HepG2 (cell line): Measurements from ENCODE around the gene FSCN2. TPM values are rescaled to one million over a fixed set of nuclear protein-coding genes. Genes with fewer than 3 reads are reported as not detected.

ENCODE experiments used
- AGO2 ChIP-seq: fragments of 200-400 bp; formaldehyde crosslinking; optimal IDR thresholded peaks from 2 replicates; pipeline ENCODE3; 2017; ENCODE audit warnings: mild to moderate bottlenecking, low read depth, low read length, moderate library complexity
- ARNT ChIP-seq: fragments of 450-650 bp; IDR thresholded peaks from 2 replicates; pipeline ENCODE4 v1.6.1; 2017
- BRCA1 ChIP-seq: sonication (generic); formaldehyde crosslinking; IDR thresholded peaks from 2 replicates; pipeline ENCODE4 v1.4.0; 2020; ENCODE audit warnings: missing genetic modification reagents
- CHD4 ChIP-seq: fragments of 200-600 bp; sonication (generic); IDR thresholded peaks from 2 replicates; pipeline ENCODE4 v1.7.0; 2017; ENCODE audit warnings: mild to moderate bottlenecking, low read length, borderline replicate concordance
- EED ChIP-seq: sonication (generic); formaldehyde crosslinking; IDR thresholded peaks from 2 replicates; pipeline ENCODE4 v1.5.0; 2020; ENCODE audit warnings: mild to moderate bottlenecking, missing genetic modification reagents
- GPN1 ChIP-seq: sonication (generic); formaldehyde crosslinking; IDR thresholded peaks from 2 replicates; pipeline ENCODE4 v1.5.1; 2020; ENCODE audit warnings: missing genetic modification reagents, borderline replicate concordance
- IRX3 ChIP-seq: sonication (generic); formaldehyde crosslinking; IDR thresholded peaks from 2 replicates; pipeline ENCODE4 v1.8.1; 2023; ENCODE audit warnings: mild to moderate bottlenecking, low read depth, missing genetic modification reagents, borderline replicate concordance
- JUN ChIP-seq: sonication (generic); formaldehyde crosslinking; IDR thresholded peaks from 2 replicates; pipeline ENCODE4 v1.4.0; 2020; ENCODE audit warnings: mild to moderate bottlenecking, missing genetic modification reagents
- KAT7 ChIP-seq: IDR thresholded peaks from 2 replicates; pipeline ENCODE4 v1.6.1; 2018; ENCODE audit warnings: borderline replicate concordance, missing compliant biosample characterization
- RELA ChIP-seq: sonication (generic); formaldehyde crosslinking; IDR thresholded peaks from 2 replicates; pipeline ENCODE4 v1.4.0; 2020; ENCODE audit warnings: missing genetic modification reagents
- RXRB ChIP-seq: IDR thresholded peaks from 2 replicates; pipeline ENCODE4 v1.6.1; 2016; ENCODE audit warnings: borderline replicate concordance, missing genetic modification reagents, missing compliant biosample characterization
- ZKSCAN5 ChIP-seq: sonication (generic); formaldehyde crosslinking; IDR thresholded peaks from 2 replicates; pipeline ENCODE4 v1.5.1; 2020; ENCODE audit warnings: mild to moderate bottlenecking, missing genetic modification reagents
- ZNF12 ChIP-seq: sonication (generic); formaldehyde crosslinking; IDR thresholded peaks from 2 replicates; pipeline ENCODE4 v1.5.0; 2020; ENCODE audit warnings: missing genetic modification reagents
- ZNF569 ChIP-seq: sonication (generic); formaldehyde crosslinking; IDR thresholded peaks from 2 replicates; pipeline ENCODE4 v1.5.0; 2020; ENCODE audit warnings: mild to moderate bottlenecking, missing genetic modification reagents, moderate library complexity, borderline replicate concordance
- polyA plus RNA-seq, 8 experiments: library from polyadenylated mRNA; depleted of rRNA in 3 of 8; stranded (reverse) in 7 of 8; unstranded in 1 of 8; fragments of >200 nt; fragmentation: Illumina TruSeq in 4 of 8; extraction: Trizol in 4 of 8; gene quantifications; 2 replicates each; pipeline versions ENCODE4 v1.2.1 to v1.2.3, GENCODE V29; 2011 to 2016; ENCODE audit warnings: low read depth in 4 of 8, missing spikeins in 1 of 8, mixed read lengths in 1 of 8; ENCODE audit not compliant: insufficient read depth in 1 of 8
- total RNA-seq, 5 experiments: library from RNA; depleted of rRNA; stranded (reverse); fragments of >200 nt; fragmentation: Illumina TruSeq; extraction: Trizol; gene quantifications; 2 replicates each; pipeline ENCODE4 v1.2.3, GENCODE V29; 2016; ENCODE audit warnings: low read depth in 1 of 5
- TF ChIP-seq, protein P1 (sequence below): sonication (generic); formaldehyde crosslinking; IDR thresholded peaks from 2 replicates; pipeline ENCODE4 v1.5.1; 2020; ENCODE audit warnings: mild to moderate bottlenecking, missing genetic modification reagents, borderline replicate concordance
- TF ChIP-seq, protein P2 (sequence below): sonication (generic); formaldehyde crosslinking; IDR thresholded peaks from 2 replicates; pipeline ENCODE4 v1.5.0; 2020; ENCODE audit warnings: mild to moderate bottlenecking, missing genetic modification reagents
- TF ChIP-seq, protein P3 (sequence below): IDR thresholded peaks from 2 replicates; pipeline ENCODE4 v1.6.1; 2016; ENCODE audit warnings: low read depth, borderline replicate concordance

Gene FSCN2
- total and polyA plus RNA-seq, 2 of the 13 experiments (the other 11 are each of a cell fraction or from before 2014, with no cell fraction given) = 0.09 TPM; not detected in 1

DNA sequence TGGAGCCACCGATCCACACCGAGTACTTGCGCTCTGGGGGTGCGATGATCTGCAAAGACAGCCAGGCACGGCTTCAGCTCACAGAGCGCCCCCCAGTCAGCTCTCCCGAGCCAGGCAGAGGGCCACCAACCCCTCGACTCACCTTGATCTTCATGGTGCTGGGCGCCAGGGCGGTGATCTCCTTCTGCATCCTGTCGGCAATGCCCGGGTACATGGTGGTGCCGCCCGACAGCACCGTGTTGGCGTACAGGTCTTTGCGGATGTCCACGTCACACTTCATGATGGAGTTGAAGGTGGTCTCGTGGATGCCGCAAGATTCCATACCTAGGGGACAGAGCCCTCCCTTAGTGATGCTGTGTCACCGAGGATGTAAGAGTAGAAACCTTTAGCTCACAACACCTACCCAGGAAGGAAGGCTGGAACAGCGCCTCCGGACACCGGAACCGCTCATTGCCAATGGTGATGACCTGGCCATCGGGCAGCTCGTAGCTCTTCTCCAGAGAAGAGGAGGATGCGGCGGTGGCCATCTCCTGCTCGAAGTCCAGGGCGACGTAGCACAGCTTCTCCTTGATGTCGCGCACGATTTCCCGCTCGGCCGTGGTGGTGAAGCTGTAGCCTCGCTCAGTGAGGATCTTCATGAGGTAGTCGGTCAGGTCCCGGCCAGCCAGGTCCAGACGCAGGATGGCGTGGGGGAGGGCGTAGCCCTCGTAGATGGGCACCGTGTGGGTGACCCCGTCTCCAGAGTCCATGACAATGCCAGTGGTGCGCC lies 17.2 kb upstream of the FSCN2 start (continued):
- TF ChIP-seq, protein P1, sequence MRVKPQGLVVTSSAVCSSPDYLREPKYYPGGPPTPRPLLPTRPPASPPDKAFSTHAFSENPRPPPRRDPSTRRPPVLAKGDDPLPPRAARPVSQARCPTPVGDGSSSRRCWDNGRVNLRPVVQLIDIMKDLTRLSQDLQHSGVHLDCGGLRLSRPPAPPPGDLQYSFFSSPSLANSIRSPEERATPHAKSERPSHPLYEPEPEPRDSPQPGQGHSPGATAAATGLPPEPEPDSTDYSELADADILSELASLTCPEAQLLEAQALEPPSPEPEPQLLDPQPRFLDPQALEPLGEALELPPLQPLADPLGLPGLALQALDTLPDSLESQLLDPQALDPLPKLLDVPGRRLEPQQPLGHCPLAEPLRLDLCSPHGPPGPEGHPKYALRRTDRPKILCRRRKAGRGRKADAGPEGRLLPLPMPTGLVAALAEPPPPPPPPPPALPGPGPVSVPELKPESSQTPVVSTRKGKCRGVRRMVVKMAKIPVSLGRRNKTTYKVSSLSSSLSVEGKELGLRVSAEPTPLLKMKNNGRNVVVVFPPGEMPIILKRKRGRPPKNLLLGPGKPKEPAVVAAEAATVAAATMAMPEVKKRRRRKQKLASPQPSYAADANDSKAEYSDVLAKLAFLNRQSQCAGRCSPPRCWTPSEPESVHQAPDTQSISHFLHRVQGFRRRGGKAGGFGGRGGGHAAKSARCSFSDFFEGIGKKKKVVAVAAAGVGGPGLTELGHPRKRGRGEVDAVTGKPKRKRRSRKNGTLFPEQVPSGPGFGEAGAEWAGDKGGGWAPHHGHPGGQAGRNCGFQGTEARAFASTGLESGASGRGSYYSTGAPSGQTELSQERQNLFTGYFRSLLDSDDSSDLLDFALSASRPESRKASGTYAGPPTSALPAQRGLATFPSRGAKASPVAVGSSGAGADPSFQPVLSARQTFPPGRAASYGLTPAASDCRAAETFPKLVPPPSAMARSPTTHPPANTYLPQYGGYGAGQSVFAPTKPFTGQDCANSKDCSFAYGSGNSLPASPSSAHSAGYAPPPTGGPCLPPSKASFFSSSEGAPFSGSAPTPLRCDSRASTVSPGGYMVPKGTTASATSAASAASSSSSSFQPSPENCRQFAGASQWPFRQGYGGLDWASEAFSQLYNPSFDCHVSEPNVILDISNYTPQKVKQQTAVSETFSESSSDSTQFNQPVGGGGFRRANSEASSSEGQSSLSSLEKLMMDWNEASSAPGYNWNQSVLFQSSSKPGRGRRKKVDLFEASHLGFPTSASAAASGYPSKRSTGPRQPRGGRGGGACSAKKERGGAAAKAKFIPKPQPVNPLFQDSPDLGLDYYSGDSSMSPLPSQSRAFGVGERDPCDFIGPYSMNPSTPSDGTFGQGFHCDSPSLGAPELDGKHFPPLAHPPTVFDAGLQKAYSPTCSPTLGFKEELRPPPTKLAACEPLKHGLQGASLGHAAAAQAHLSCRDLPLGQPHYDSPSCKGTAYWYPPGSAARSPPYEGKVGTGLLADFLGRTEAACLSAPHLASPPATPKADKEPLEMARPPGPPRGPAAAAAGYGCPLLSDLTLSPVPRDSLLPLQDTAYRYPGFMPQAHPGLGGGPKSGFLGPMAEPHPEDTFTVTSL (CRISPR knock-in tag) = no peak
- TF ChIP-seq CHD4 (no peak), KAT7 (CRISPR knock-in tag) (no peak), EED (CRISPR knock-in tag) (no peak), RELA (CRISPR knock-in tag) (no peak), BRCA1 (CRISPR knock-in tag) (0 out of 2 replicates have a peak, but pooled peaks have one; percentile 43), ZNF12 (CRISPR knock-in tag) (no peak), JUN (CRISPR knock-in tag) (no peak), ZKSCAN5 (peak; percentile 24; the same call in 1 of the 2 replicates), RXRB (0 out of 2 replicates have a peak, but pooled peaks have one; percentile 7), ZNF569 (no peak), AGO2 (peak; percentile 73), IRX3 (no peak), GPN1 (CRISPR knock-in tag) (no peak), ARNT (no peak)
- TF ChIP-seq, protein P2, sequence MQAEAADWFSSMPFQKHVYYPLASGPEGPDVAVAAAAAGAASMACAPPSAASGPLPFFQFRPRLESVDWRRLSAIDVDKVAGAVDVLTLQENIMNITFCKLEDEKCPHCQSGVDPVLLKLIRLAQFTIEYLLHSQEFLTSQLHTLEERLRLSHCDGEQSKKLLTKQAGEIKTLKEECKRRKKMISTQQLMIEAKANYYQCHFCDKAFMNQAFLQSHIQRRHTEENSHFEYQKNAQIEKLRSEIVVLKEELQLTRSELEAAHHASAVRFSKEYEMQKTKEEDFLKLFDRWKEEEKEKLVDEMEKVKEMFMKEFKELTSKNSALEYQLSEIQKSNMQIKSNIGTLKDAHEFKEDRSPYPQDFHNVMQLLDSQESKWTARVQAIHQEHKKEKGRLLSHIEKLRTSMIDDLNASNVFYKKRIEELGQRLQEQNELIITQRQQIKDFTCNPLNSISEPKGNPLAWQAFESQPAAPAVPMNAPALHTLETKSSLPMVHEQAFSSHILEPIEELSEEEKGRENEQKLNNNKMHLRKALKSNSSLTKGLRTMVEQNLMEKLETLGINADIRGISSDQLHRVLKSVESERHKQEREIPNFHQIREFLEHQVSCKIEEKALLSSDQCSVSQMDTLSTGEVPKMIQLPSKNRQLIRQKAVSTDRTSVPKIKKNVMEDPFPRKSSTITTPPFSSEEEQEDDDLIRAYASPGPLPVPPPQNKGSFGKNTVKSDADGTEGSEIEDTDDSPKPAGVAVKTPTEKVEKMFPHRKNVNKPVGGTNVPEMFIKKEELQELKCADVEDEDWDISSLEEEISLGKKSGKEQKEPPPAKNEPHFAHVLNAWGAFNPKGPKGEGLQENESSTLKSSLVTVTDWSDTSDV (CRISPR knock-in tag) = 0 out of 2 replicates have a peak, but pooled peaks have one; percentile 7
- TF ChIP-seq, protein P3, sequence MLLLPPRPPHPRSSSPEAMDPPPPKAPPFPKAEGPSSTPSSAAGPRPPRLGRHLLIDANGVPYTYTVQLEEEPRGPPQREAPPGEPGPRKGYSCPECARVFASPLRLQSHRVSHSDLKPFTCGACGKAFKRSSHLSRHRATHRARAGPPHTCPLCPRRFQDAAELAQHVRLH = no peak
